ENCODE measurements around the gene RXFP2. TPM values are rescaled to one million over a fixed set of nuclear protein-coding genes. Genes with fewer than 3 reads are reported as not detected.

The RXFP2 gene
- total RNA-seq, 2 donors from 2014 or later: not detected

- 24% methylated on average over 7 of the region's 7 CpGs for WGBS
Observed at GRCh38 chr13:31797154-31797775, 57.9 kb downstream of the RXFP2 start.

GRCh38 chr13:31798189-31798588 is 58.9 kb downstream of the RXFP2 start:
- H3K9me3 ChIP-seq: no peaks in the 10 kb centered on the region
- H3K27me3 ChIP-seq (replicated peaks; ENCODE audit: insufficient read depth): no peaks in the 10 kb centered on the region
- H3K4me1 ChIP-seq (replicated peaks): no peaks in the 10 kb centered on the region
- DNase-seq (ENCODE audit: low spot score): no peak
- H3K36me3 ChIP-seq: no peaks in the 10 kb centered on the region
- TF ChIP-seq POLR2AphosphoS5 (IDR thresholded peaks at IDR 0.05): no peak
- TF ChIP-seq CTCF (IDR thresholded peaks at IDR 0.05): no peak
- TF ChIP-seq POLR2A (IDR thresholded peaks at IDR 0.05): no peak
- intact Hi-C loops (cut with DNase I): no loop called here
- H3K4me3 ChIP-seq: no peak overlapping the region
- WGBS: 76% methylated on average over 4 of the region's 4 CpGs
- H3K27ac ChIP-seq: no peak overlapping the region

More at GRCh38 chr13:31797154-31797775, 57.9 kb downstream of the RXFP2 start:
- Histone ChIP-seq H3K27ac (no peak overlapping the region), H3K4me3 (no peak overlapping the region), H3K4me1 (replicated peaks) (no peaks in the 10 kb centered on the region), H3K9me3 (no peaks in the 10 kb centered on the region), H3K36me3 (no peaks in the 10 kb centered on the region), H3K27me3 (replicated peaks; ENCODE audit: insufficient read depth) (no peaks in the 10 kb centered on the region)
- DNase-seq (ENCODE audit: low spot score): no peak
- intact Hi-C loops (cut with DNase I): no loop called here
- no peak for TF ChIP-seq POLR2AphosphoS5 (IDR thresholded peaks at IDR 0.05)
- TF ChIP-seq CTCF (IDR thresholded peaks at IDR 0.05): peak in 3 of 4 experiments; percentile 9 to 41 (median 39)

GRCh38 chr13:31801088-31801487 is 61.8 kb downstream of the RXFP2 start:
- Histone ChIP-seq H3K36me3 (no peaks in the 10 kb centered on the region), H3K9me3 (no peaks in the 10 kb centered on the region), H3K27me3 (replicated peaks; ENCODE audit: insufficient read depth) (no peaks in the 10 kb centered on the region), H3K27ac (no peak overlapping the region), H3K4me1 (replicated peaks) (no peaks in the 10 kb centered on the region), H3K4me3 (no peak overlapping the region)
- intact Hi-C loops (cut with DNase I): no loop called here
- no peak for DNase-seq (ENCODE audit: low spot score)
- TF ChIP-seq CTCF (IDR thresholded peaks at IDR 0.05) (no peak), POLR2AphosphoS5 (IDR thresholded peaks at IDR 0.05) (no peak), POLR2A (IDR thresholded peaks at IDR 0.05) (no peak)
- 74% methylated on average over 6 of the region's 6 CpGs for WGBS

GRCh38 chr13:31803311-31803710 is 64.0 kb downstream of the RXFP2 start:
- no peaks in the 10 kb centered on the region for H3K36me3 ChIP-seq
- no peaks in the 10 kb centered on the region for H3K4me1 ChIP-seq (replicated peaks)
- no peaks in the 10 kb centered on the region for H3K27me3 ChIP-seq (replicated peaks; ENCODE audit: insufficient read depth)
- DNase-seq (ENCODE audit: low spot score): no peak
- H3K4me3 ChIP-seq: no peak overlapping the region
- no peak for TF ChIP-seq POLR2AphosphoS5 (IDR thresholded peaks at IDR 0.05)
- WGBS: 62% methylated on average over 1 of the region's 1 CpG
- H3K9me3 ChIP-seq: no peaks in the 10 kb centered on the region
- intact Hi-C loops (cut with DNase I): no loop called here
- no peak overlapping the region for H3K27ac ChIP-seq

GRCh38 chr13:31805841-31806240 is 66.5 kb downstream of the RXFP2 start:
- H3K4me1 ChIP-seq (replicated peaks): no peaks in the 10 kb centered on the region
- no peaks in the 10 kb centered on the region for H3K27me3 ChIP-seq (replicated peaks; ENCODE audit: insufficient read depth)
- TF ChIP-seq CTCF (IDR thresholded peaks at IDR 0.05) (no peak), POLR2A (IDR thresholded peaks at IDR 0.05) (no peak), POLR2AphosphoS5 (IDR thresholded peaks at IDR 0.05) (no peak)
- no peaks in the 10 kb centered on the region for H3K36me3 ChIP-seq
- 87% methylated on average over 4 of the region's 4 CpGs for WGBS
- no peaks in the 10 kb centered on the region for H3K9me3 ChIP-seq
- H3K27ac ChIP-seq: no peak overlapping the region
- no peak for DNase-seq (ENCODE audit: low spot score)
- intact Hi-C loops (cut with DNase I): no loop called here
- H3K4me3 ChIP-seq: no peak overlapping the region

Measured in prostate gland (tissue), 2 donors.